GM21825 (cell line): ENCODE measurements around the gene ZNF236.
A peak's percentile ranks its signal among the peaks of the same experiment; 100 is the strongest.
"Not testable (repeated sequence)": the region's sequence is repeated elsewhere in the genome, so short reads cannot be mapped to it uniquely, and the experiment has no call there.

Experiments
- ATAC-seq: cut with Tn5 transposase; IDR thresholded peaks from one replicate; pipeline ENCODE4 v1.9.1; 2021; ENCODE audit warnings: mild to moderate bottlenecking, moderate library complexity; ENCODE audit not compliant: unreplicated experiment

ZNF236 gene

GRCh38 chr18:76822506-76823160, at the start of gene ZNF236:
ZNF236 (plus strand) TSS chr18:76822557; CDS start chr18:76822608, 51 bp downstream.
- ATAC-seq, result peak; percentile 43

DNA sequence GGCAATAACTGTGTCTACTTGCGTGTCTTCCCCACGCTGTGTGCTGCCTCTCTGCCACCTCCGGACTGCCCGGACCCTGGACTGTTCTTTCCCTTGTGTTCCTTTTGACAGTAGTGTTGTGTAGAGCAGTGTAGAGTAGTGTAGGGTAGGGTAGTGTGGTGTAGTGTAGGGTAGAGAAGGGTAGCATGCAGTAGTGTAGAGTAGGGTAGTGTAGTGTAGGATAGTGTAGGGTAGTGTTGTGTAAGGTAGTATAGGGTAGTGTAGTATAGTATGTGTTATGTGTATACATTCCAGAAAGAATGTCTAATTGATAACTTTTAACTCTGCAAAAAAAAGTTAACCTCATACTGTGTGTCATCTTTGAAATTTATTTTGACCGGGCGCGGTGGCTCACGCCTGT, 49.7 kb upstream of the ZNF236 start:
- ATAC-seq, result no peak

DNA sequence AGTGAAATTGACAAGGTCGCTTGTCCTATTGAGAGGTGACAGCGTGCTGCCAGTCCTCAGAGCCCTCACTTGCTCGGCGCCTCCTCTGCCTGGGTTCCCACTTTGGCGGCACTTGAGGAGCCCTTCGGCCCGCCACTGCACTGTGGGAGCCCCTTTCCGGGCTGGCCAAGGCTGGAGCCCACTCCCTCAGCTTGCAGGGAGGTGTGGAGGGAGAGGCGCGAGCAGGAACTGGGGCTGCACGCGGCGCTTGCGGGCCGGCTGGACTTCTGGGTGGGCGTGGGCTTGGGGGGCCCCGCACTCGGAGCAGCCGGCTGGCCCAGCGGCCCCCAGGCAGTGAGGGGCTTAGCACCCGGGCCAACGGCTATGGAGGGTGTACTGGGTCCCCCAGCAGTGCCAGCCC, 45.3 kb upstream of the ZNF236 start:
- not testable (repeated sequence) for ATAC-seq

- no peak for ATAC-seq
These were observed 38.4 kb upstream of the ZNF236 start for GRCh38 chr18:76783786-76784484.

DNA sequence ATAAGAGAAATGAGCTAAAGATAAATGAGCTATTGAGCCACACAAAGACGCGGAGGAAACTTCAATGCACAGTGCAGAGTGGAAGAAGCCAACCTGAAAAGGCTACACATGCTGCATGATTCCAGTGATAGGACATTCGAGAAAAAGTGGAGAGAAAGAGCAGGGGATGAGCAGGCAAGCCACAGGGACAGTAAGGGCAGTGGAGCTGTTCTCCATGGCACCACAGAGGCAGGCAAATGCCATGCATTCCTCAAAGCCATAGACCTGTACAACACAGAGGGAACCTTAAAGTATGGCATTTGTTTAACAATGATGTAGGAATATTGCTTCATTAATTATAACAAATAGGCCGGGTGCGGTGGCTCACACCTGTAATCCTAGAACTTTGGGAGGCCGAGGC, 36.5 kb upstream of the ZNF236 start:
- ATAC-seq, result no peak

DNA sequence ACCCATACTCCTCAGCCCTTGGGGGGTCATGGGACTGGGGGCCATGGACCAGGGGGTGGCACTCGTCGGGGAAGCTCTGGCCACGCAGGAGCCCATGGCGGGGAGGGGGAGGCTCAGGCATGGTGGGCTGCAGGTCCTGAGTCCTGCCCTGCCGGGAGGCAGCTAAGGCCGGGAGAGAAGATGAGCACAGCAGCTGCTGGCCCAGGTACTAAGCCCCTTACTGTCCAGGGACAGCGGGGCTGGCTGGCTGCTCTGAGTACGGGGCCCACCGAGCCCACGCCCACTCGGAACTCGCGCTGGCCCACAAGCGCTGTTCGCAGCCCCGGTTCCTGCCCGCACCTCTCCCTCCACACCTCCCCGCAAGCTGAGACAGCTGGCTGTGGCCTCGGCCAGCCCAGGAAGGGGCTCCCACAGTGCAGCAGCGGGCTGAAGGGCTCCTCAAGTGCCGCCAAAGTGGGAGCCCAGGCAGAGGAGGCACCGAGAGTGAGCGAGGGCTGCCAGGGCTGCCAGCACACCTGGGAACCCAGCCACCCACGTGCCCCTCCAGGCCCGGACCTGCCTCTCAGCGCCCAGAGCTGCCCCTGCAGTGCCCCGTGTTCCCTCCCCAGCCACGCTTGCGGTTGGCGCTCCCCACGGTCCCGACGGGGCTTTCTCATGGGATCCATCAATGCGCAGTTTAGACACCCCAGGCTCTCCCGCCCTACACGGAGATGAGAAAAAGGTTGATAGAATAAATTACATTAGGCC, 33.6 kb upstream of the ZNF236 start:
- no peak for ATAC-seq

DNA sequence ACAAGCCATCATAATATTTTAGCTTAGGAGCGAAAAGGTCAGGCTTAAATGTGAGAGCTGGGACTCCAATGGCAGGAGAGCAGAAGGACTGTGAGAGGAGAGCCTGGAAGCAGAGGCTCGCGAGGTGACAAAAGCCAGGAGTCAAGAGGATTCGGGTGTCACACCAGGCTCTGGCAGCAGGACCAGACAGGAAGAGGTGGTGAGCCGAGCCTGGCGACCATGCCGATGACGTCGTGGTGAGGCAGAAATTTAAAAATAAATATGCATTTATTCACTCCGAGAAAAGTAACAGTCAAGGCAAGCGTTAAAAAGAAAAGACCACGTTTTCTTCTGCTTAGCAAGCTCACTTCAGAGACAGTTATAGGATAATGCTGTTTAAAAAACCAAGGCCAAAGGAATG, 31.3 kb upstream of the ZNF236 start:
- ATAC-seq, result no peak

DNA sequence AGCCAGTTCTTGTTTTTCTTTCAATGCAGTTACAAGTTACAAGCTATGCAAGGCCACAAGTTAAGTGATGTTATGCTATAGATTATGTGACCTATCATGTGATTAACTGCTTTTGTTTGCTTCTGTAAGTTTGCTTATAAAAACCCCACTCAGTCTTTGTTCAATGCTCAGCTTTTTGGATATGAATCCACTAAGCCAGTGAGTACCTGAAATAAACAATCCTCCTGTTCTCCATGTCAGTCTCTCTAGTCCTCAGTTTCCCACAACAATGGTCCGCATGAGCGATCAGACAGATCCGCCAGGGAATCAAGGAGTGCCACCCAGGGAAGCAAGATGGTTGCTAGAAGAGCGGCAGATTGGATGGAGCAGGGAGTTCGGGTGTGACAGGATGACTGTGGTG, 30.7 kb upstream of the ZNF236 start:
- ATAC-seq, result no peak

- no peak for ATAC-seq
These were observed 28.0 kb upstream of the ZNF236 start for GRCh38 chr18:76794326-76794725.

DNA sequence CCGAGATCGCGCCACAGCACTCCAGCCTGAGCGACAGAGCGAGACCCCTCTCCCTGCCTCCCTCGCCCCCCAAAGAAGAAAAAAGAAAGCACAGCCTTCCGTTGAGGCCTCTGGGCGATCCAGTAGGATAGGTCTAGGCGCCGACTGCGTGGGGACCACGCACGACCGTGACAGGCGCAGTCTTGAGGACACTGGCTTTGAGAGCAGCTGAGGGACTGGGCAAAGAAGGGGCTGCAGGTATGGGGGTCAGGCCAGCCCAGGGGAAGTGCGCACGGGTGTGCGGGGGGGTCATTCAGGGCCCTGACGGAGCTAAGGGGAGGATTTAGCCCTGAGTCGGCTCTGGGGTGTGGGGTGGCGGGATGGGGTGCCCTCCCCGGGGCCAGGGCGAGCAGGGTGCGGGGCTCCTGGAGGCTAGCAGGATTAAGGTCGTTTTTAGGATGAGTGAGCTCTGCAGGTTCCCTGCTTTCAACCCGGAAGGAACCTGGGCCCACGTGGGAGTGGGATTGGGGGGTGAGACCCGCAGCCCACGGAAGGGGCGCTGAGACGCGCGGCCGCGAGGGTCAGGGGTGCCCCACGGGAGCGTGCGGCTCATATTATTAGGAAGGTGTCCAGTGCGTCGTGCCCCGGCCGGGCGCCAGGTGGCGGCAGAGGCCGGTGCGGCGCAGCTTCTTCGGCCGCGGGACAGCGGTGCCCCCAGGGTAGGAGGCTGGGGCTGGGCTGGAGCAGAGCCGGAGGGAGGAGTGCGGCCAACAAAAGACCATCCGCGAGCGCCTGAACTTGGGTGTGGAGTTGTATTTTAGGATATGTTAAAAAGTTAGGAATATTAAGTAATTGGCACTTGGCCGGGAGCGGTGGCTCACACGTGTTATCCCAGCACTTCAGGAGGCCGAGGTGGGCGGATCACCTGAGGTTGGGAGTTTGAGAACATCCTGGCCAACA, 20.5 kb upstream of the ZNF236 start:
- ATAC-seq, result peak; percentile 92

DNA sequence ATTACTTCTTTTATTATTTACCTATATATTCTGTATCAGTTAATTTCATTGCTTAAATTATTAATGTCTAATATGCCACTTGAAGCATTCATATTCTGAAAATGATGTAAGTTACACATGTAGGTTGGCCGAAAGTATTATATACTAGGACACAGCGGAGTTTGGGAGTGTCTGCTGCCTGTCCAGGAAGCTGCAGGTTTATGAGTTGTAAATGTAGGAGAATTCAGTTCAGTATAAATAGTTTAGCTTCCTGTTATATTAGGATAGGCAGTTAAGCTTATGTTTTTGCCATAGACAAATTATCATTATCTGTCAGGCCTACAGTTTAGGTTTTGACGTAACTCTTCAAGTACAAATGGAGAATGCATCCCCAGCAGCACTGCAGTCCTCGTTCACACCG, 18.9 kb upstream of the ZNF236 start:
- ATAC-seq, result no peak

- peak; percentile 72 for ATAC-seq
These were observed 18.5 kb upstream of the ZNF236 start for GRCh38 chr18:76803814-76804213.

DNA sequence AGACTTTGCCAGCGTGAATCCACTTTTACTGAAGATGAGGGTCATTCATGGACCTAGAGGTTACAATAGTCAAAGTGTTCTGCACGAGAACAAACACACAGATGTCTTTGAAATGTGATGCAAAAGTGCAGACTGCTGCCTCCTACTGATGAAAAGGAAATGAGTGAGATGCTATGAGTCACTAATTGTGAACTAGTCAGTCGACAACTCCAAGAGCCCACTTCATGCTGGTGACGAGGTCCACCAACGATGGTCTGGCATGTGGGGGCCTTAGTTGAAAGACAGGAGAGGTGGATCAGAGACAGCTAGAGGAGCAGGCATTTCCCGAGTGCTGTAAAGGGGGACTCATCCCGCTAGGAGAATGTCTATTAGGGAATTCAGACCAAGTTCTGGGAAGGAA, 17.1 kb upstream of the ZNF236 start:
- ATAC-seq, result no peak

DNA sequence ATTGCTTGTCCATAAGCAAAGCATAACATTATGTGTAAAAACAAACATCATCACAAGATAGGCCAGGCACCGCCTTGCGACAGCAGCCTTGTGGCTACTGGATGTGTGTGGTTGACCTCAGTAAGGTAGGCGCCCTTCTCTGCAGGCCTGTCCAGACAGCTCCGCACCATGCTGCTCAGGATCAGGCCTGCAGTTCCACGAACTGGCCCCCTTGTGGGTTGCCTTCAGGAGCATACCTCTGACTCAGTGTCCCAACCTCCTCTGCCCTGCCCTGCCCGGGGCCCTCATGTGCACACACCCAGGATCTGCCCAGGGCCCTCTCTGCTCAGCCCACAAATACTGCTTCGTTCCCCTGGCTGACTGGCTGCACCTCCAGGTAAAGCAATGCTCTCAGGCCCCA, 16.1 kb upstream of the ZNF236 start:
- no peak for ATAC-seq

- ATAC-seq, result no peak
These were observed 13.8 kb upstream of the ZNF236 start for GRCh38 chr18:76808561-76808960.

GRCh38 chr18:76811530-76811929, 10.8 kb upstream of the ZNF236 start:
- not testable (repeated sequence) for ATAC-seq

GRCh38 chr18:76814256-76814655, 8.1 kb upstream of the ZNF236 start:
- ATAC-seq, result no peak

- no peak for ATAC-seq
These were observed 6.2 kb upstream of the ZNF236 start for GRCh38 chr18:76816127-76816526.

- ATAC-seq, result no peak
These were observed 4.3 kb upstream of the ZNF236 start for GRCh38 chr18:76817888-76818611.

DNA sequence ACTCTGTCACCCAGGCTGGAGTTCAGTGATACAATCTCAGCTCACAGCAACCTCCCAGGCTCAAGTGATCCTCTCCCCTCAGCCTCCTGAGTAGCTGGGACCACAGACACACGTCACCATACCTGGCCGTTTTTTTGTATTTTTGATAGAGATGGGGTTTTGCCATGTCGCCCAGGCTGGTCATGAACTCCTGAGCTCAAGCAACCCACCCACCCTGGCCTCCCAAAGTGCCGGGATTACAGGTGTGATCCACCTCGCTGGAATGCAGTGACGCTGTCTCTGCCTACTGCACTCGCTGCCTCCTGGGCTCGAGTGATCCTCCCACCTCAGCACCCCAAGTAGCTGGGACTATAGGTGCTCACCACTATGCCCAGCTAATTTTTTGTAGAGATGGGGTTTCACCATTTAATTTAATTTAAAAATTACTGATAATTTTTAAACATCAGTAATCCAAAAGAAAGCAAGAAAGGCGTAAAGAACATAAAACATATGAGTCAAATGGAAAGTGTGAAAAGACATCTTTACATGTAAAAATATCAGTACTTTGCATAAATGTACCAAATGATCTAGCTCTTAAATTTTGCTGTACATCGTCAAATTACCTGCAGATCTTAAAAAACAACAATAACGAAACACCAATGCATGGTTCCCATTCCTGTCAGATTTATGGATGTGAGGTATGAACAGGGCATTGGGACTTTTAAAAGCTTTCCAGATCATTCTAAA, 2.8 kb upstream of the ZNF236 start:
- ATAC-seq, result no peak
